ENCODE results near the gene KSR1. TPM values are rescaled to one million over a fixed set of nuclear protein-coding genes. Genes with fewer than 3 reads are reported as not detected.
A peak's percentile ranks its signal among the peaks of the same experiment; 100 is the strongest.
"Not testable (repeated sequence)": the region's sequence is repeated elsewhere in the genome, so short reads cannot be mapped to it uniquely, and the experiment has no call there.

Gene KSR1
- total RNA-seq, 8 experiments from 2014 or later = 11.2 to 34.1 (median 17.6) TPM

GRCh38 chr17:27646232-27646631 is 190.0 kb downstream of the KSR1 start:
- no peak overlapping the region for H3K4me3 ChIP-seq
- WGBS, 10 experiments = 90 to 100% (median 100%) methylated on average over 1 to 3 of the region's 13 CpGs; no CpG with 5 or more reads in 7 of the 10 experiments
- ATAC-seq (replicated peaks in 6 of 8) = no peak
- in situ Hi-C loops (cut with MboI; ENCODE audit: low pct_unique_long_range_greater_than_20kb in 2 of 9, low sequenced_read_pairs in 9 of 9, unreplicated experiment in 9 of 9) = loop anchor here in 2 of 9 experiments (25.0 kb wide), 4 partner anchors 91 to 384 kb away; no protein-coding TSS in a partner anchor
- H3K27ac ChIP-seq = no peak overlapping the region
- peaks cover 0 to 5% of the 10 kb centered on the region in 2 donors for H3K4me1 ChIP-seq (replicated peaks in 1 of 2)

DNA sequence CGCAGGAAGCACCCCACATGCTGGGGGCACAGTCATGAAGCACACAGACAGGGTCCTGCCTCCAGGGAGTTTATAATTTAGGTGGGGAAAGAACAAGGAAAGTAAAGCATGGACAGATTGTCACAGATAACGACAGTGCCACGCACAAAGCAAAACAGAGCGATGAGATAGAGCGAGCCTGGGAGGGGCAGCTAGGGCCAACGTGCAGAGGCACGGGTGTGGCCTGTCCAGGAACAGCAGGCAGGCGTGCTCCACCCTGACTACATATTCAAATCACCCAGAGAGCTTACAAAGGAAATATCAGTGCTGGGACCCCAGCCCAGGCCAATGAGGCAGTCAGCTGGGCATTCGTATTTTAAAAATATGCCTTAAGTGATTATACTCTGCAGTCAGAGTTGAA is 191.5 kb downstream of the KSR1 start:
- 0 to 100% (median 48%) methylated on average over 1 to 8 of the region's 9 CpGs; no CpG with 5 or more reads in 2 of the 10 experiments for WGBS, 10 experiments
- Histone ChIP-seq H3K4me1 (replicated peaks in 1 of 2) (peaks cover 0 to 5% of the 10 kb centered on the region in 2 donors), H3K27ac (no peak overlapping the region), H3K4me3 (no peak overlapping the region)
- in situ Hi-C loops (cut with MboI; ENCODE audit: low pct_unique_long_range_greater_than_20kb in 2 of 9, low sequenced_read_pairs in 9 of 9, unreplicated experiment in 9 of 9) = loop anchor here in 2 of 9 experiments (25.0 kb wide), 4 partner anchors 90 to 385 kb away; no protein-coding TSS in a partner anchor
- peak in 3 of 8 experiments; percentile 87 to 94 (median 91) for ATAC-seq (replicated peaks in 6 of 8)

- WGBS, 10 experiments = no CpG with 5 or more reads among the region's 5 CpGs
- peak in 3 of 8 experiments; percentile 23 to 42 (median 38) for ATAC-seq (replicated peaks in 6 of 8)
These were observed 192.9 kb downstream of the KSR1 start for GRCh38 chr17:27649111-27649571.

DNA sequence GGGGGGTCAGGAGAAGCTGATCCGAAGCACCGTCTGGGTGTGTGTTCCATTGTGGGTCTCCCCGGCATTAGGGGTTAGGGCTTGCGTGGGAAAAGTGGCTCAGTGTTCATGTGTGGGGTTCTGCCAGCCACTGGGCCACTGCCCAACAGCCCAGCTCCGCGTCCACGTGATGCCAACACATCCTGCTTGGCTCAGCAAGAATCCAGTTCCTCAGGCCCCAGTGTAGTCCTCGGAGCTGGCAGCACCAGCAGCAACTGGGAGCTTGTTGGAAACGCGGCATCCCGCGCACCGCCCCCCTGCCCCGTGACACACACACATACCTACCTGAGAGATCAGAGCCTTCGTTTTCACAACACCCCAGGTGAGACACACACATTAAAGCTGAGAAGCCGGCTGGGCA is 193.7 kb downstream of the KSR1 start:
- no peak overlapping the region for H3K27ac ChIP-seq
- in situ Hi-C loops (cut with MboI; ENCODE audit: low pct_unique_long_range_greater_than_20kb in 2 of 9, low sequenced_read_pairs in 9 of 9, unreplicated experiment in 9 of 9) = loop anchor here in 5 of 9 experiments (10.0 to 25.0 kb wide), 7 partner anchors 87 to 388 kb away; no protein-coding TSS in a partner anchor
- no peak for ATAC-seq (replicated peaks in 6 of 8)
- H3K4me1 ChIP-seq (replicated peaks in 1 of 2) = peaks cover 0 to 5% of the 10 kb centered on the region in 2 donors
- no peak overlapping the region for H3K4me3 ChIP-seq
- 59 to 90% (median 82%) methylated on average over 1 to 11 of the region's 16 CpGs; no CpG with 5 or more reads in 6 of the 10 experiments for WGBS, 10 experiments

More at GRCh38 chr17:27649111-27649571, 192.9 kb downstream of the KSR1 start:
- H3K4me1 ChIP-seq (replicated peaks in 1 of 2); H3K27ac ChIP-seq; H3K4me3 ChIP-seq: not testable (repeated sequence)
- in situ Hi-C loops (cut with MboI; ENCODE audit: low pct_unique_long_range_greater_than_20kb in 2 of 9, low sequenced_read_pairs in 9 of 9, unreplicated experiment in 9 of 9) = loop anchor here in 2 of 9 experiments (25.0 kb wide), 4 partner anchors 88 to 387 kb away; no protein-coding TSS in a partner anchor

DNA sequence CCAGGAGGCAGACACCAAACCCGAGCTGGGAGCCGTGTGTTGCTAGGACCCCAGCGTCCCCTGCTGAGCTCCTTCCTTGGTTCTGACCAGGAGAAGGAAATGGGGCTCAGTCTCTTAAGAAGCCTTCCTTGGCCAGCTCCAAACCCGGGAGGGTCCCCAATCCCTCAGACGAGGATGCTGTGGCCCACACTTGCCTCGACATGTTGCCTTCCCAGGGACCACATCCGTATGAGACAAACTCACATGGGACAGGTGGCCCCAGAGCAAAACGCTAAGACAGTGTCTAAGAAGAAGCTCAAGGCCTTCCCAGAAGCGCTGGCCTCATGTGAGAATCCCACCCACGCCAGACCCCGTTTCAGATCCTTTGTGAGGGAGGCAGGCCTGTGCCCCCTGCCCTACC is 194.6 kb downstream of the KSR1 start:
- ATAC-seq (replicated peaks in 6 of 8) = no peak
- Histone ChIP-seq H3K4me1 (replicated peaks in 1 of 2) (peaks cover 0 to 5% of the 10 kb centered on the region in 2 donors), H3K4me3 (no peak overlapping the region), H3K27ac (no peak overlapping the region)
- in situ Hi-C loops (cut with MboI; ENCODE audit: low pct_unique_long_range_greater_than_20kb in 2 of 9, low sequenced_read_pairs in 9 of 9, unreplicated experiment in 9 of 9) = loop anchor here in 3 of 9 experiments (10.0 to 25.0 kb wide), 3 partner anchors 111 to 224 kb away; no protein-coding TSS in a partner anchor
- WGBS, 10 experiments = 20 to 92% (median 82%) methylated on average over 1 to 3 of the region's 11 CpGs; no CpG with 5 or more reads in 5 of the 10 experiments

- in situ Hi-C loops (cut with MboI; ENCODE audit: low pct_unique_long_range_greater_than_20kb in 2 of 9, low sequenced_read_pairs in 9 of 9, unreplicated experiment in 9 of 9) = loop anchor here in 3 of 9 experiments (10.0 to 25.0 kb wide), 3 partner anchors 111 to 223 kb away; no protein-coding TSS in a partner anchor
- 30 to 87% (median 49%) methylated on average over 2 to 9 of the region's 16 CpGs; no CpG with 5 or more reads in 4 of the 10 experiments for WGBS, 10 experiments
- Histone ChIP-seq H3K27ac (no peak overlapping the region), H3K4me3 (no peak overlapping the region), H3K4me1 (replicated peaks in 1 of 2) (peaks cover 0 to 5% of the 10 kb centered on the region in 2 donors)
- ATAC-seq (replicated peaks in 6 of 8) = peak in 5 of 8 experiments; percentile 11 to 50 (median 36)
These were observed 195.4 kb downstream of the KSR1 start for GRCh38 chr17:27651411-27652345.

DNA sequence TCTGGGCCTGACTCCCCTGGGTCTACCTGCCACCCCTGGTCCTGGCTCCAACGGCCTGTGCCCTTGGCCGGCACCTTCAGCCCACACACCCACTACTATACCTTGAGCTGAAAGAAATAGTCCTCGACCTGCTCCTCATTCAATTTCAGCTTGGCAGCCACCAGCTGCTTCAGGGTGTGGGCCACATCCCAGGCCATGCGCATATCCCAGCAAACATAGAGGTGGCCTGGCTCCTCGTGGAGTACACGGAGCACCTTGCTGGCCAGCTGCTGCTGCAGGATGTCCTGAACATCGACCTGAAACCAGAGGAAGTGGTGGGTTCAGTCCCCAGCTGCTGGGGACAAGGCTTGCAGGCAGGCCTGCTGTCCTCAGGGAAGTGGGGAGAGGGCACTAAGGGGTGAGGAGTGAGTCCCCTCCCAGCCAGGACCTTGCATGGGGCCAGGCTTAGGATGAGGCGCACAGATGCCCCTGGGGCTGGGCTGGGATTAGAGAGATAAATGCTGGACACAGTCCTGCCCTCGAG is 197.3 kb downstream of the KSR1 start:
- H3K4me1 ChIP-seq (replicated peaks in 1 of 2); H3K27ac ChIP-seq; H3K4me3 ChIP-seq: not testable (repeated sequence)
- 0 to 100% methylated on average over 1 of the region's 9 CpGs; no CpG with 5 or more reads in 8 of the 10 experiments for WGBS, 10 experiments
- ATAC-seq (replicated peaks in 6 of 8) = peak in 3 of 8 experiments; percentile 73 to 84 (median 77)
- in situ Hi-C loops (cut with MboI; ENCODE audit: low pct_unique_long_range_greater_than_20kb in 2 of 9, low sequenced_read_pairs in 9 of 9, unreplicated experiment in 9 of 9) = loop anchor here in 3 of 9 experiments (10.0 to 25.0 kb wide), 3 partner anchors 109 to 221 kb away; no protein-coding TSS in a partner anchor

GRCh38 chr17:27654136-27654535 is 197.9 kb downstream of the KSR1 start:
- no peak overlapping the region for H3K4me3 ChIP-seq
- ATAC-seq (replicated peaks in 6 of 8) = no peak
- in situ Hi-C loops (cut with MboI; ENCODE audit: low pct_unique_long_range_greater_than_20kb in 2 of 9, low sequenced_read_pairs in 9 of 9, unreplicated experiment in 9 of 9) = loop anchor here in 3 of 9 experiments (10.0 to 25.0 kb wide), 3 partner anchors 108 to 221 kb away; no protein-coding TSS in a partner anchor
- H3K27ac ChIP-seq = no peak overlapping the region
- H3K4me1 ChIP-seq (replicated peaks in 1 of 2) = no peaks in the 10 kb centered on the region
- 80 to 100% (median 100%) methylated on average over 1 to 4 of the region's 15 CpGs; no CpG with 5 or more reads in 6 of the 10 experiments for WGBS, 10 experiments

DNA sequence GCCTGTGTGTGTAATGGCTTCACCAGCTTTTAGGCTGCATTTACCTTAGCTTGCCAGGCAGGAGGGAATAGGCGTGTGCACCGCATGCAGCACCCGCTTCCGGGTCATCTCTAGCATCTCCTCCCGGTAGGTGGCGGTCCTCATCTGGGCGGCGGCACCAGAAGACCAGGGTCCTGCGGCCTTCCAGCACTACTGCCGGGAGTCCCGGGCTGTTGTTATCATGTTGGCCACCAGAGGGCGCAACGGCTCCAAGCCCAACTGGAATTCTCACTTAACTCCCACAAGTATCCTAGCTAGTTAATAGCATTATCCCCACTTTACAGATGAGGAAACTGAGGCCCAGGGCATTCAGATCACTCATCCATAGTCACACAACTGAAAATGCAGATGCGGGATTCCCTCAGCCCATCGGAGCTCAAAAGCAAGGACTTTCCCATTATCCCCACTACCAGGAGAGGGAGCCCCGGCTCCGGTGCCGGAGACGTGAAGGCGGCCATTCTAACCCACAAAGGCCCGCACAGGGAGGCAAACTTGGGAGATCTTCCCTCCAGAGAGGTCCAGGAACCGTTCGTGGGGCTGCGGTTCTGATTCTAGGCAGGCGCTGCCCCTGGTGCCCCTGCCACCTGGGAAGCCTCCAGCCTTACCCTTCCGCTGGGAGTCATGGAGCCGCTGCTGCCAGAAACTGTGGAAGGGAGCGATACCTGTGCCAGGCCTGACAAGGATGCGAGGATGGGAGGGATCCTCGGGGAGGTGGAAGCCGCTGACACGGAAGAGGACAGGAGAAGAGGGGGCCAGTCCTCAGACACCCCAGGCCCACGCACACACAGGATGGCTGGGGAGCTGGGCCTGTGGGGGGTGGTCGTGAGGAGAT is 198.6 kb downstream of the KSR1 start:
- in situ Hi-C loops (cut with MboI; ENCODE audit: low pct_unique_long_range_greater_than_20kb in 2 of 9, low sequenced_read_pairs in 9 of 9, unreplicated experiment in 9 of 9) = loop anchor here in 3 of 9 experiments (5.0 to 25.0 kb wide), 4 partner anchors 87 to 220 kb away; no protein-coding TSS in a partner anchor
- Histone ChIP-seq H3K4me1 (replicated peaks in 1 of 2) (no peaks in the 10 kb centered on the region), H3K4me3 (no peak overlapping the region), H3K27ac (no peak overlapping the region)
- ATAC-seq (replicated peaks in 6 of 8) = peak in 6 of 8 experiments; percentile 27 to 86 (median 44)
- 0 to 50% (median 27%) methylated on average over 2 to 12 of the region's 34 CpGs; no CpG with 5 or more reads in 4 of the 10 experiments for WGBS, 10 experiments

DNA sequence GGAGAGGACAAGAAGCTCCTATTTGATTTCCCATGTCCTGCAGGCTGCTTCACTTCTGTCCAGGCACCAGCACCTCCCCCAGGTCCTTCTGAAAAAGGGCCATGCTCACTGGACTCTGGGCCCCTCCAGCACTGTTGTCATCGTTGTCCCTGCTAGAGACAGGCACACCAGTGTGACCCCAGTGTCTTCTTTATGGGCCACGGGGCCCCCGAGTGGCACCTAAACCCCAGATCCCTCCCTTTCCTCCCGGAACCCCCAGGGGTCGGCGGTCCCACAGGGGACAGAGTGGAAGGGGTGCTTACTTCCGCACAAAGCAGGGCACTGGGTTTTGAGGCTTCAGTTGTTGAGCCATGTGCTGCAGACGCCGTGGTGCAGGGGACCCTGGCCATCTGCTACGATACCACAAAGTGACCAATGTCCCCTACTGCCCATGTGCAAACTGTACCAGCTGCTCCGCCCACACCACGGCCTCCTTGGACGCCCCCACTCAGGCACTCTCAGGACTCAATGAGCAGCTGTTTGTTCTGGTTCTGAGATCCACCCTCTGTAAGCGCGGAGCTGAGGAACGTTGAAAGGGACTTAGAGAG is 199.4 kb downstream of the KSR1 start:
- not testable (repeated sequence) for ATAC-seq (replicated peaks in 6 of 8); H3K27ac ChIP-seq; H3K4me3 ChIP-seq; H3K4me1 ChIP-seq (replicated peaks in 1 of 2)
- WGBS, 10 experiments = 54 to 87% methylated on average over 5 to 9 of the region's 16 CpGs; no CpG with 5 or more reads in 8 of the 10 experiments
- in situ Hi-C loops (cut with MboI; ENCODE audit: low pct_unique_long_range_greater_than_20kb in 2 of 9, low sequenced_read_pairs in 9 of 9, unreplicated experiment in 9 of 9) = loop anchor here in 3 of 9 experiments (5.0 to 25.0 kb wide), 4 partner anchors 87 to 219 kb away; no protein-coding TSS in a partner anchor

DNA sequence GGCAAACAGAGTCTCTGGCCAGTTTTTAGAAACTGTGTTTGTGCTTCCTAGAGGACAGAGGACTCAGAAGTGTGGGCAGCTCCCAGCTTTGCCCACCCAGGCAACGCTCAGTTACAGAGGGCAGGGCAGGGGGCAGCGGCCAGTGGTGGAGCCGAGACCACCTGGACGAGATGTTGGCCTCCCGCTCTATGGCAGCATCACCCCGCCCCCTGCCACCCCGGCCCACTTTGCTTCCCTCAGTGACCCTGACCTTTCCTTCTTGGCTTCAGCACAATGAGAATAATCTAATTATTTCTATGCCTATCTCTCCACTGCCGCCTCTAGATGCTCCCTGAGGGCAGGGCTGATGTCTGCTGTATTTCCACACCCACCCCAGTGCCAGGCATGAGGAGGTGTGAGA is 200.4 kb downstream of the KSR1 start:
- not testable (repeated sequence) for ATAC-seq (replicated peaks in 6 of 8); H3K4me3 ChIP-seq; H3K4me1 ChIP-seq (replicated peaks in 1 of 2); H3K27ac ChIP-seq
- in situ Hi-C loops (cut with MboI; ENCODE audit: low pct_unique_long_range_greater_than_20kb in 2 of 9, low sequenced_read_pairs in 9 of 9, unreplicated experiment in 9 of 9) = loop anchor here in 3 of 9 experiments (5.0 to 25.0 kb wide), 4 partner anchors 86 to 218 kb away; no protein-coding TSS in a partner anchor
- 20 to 100% (median 75%) methylated on average over 1 to 4 of the region's 8 CpGs; no CpG with 5 or more reads in 4 of the 10 experiments for WGBS, 10 experiments
